ENCODE measurements around the gene CUL7. TPM values are rescaled to one million over a fixed set of nuclear protein-coding genes. Genes with fewer than 3 reads are reported as not detected.

The CUL7 gene
- total and polyA plus RNA-seq, 10 of the 15 experiments (the other 5 are each of a cell fraction or from before 2014, with no cell fraction given) = 0.66 to 18.4 (median 10.9) TPM

GRCh38 chr6:43086022-43086658, 32.5 kb upstream of the CUL7 start (continued):
- TF ChIP-seq RUNX3 (IDR thresholded peaks at IDR 0.05; ENCODE audit: low read length) (peak; percentile 55), TBL1XR1 (IDR thresholded peaks at IDR 0.05; ENCODE audit: low read depth, low read length) (no peak), CEBPB (IDR thresholded peaks at IDR 0.05; ENCODE audit: borderline replicate concordance in 1 of 2, low read depth in 2 of 2, low read length in 2 of 2) (no peak), JUND (IDR thresholded peaks at IDR 0.05; ENCODE audit: low read depth, low read length) (no peak), MEF2A (IDR thresholded peaks at IDR 0.05; ENCODE audit: insufficient read depth, low read depth, low read length) (no peak), CBFB (IDR thresholded peaks at IDR 0.05; ENCODE audit: low read depth) (no peak), BACH1 (IDR thresholded peaks at IDR 0.05; ENCODE audit: borderline replicate concordance) (no peak), CBX3 (IDR thresholded peaks at IDR 0.05; ENCODE audit: borderline replicate concordance, low read depth) (no peak), CREM (IDR thresholded peaks at IDR 0.05; ENCODE audit: low read depth) (no peak), E2F8 (IDR thresholded peaks at IDR 0.05; ENCODE audit: low read depth, partially characterized antibody) (no peak), TAF1 (IDR thresholded peaks at IDR 0.05; ENCODE audit: borderline replicate concordance, low read depth, low read length) (no peak), ATF7 (IDR thresholded peaks at IDR 0.05; ENCODE audit: low read depth) (peak; percentile 49), CREB1 (IDR thresholded peaks at IDR 0.05; ENCODE audit: low read depth) (no peak), RAD51 (IDR thresholded peaks at IDR 0.05) (no peak), YY1 (IDR thresholded peaks at IDR 0.05; ENCODE audit: low read depth, low read length) (0 out of 2 replicates have a peak, but pooled peaks have one; percentile 2), BRCA1 (IDR thresholded peaks at IDR 0.05; ENCODE audit: low read depth, low read length) (no peak), CTCF (IDR thresholded peaks at IDR 0.05 in 2 of 3, conservative IDR thresholded peaks at IDR 0.05 in 1 of 3; ENCODE audit: control insufficient read depth in 2 of 3, extremely low read depth in 1 of 3, insufficient read depth in 1 of 3, low read depth in 3 of 3, low read length in 3 of 3) (no peak)
- TF ChIP-seq, protein P1, sequence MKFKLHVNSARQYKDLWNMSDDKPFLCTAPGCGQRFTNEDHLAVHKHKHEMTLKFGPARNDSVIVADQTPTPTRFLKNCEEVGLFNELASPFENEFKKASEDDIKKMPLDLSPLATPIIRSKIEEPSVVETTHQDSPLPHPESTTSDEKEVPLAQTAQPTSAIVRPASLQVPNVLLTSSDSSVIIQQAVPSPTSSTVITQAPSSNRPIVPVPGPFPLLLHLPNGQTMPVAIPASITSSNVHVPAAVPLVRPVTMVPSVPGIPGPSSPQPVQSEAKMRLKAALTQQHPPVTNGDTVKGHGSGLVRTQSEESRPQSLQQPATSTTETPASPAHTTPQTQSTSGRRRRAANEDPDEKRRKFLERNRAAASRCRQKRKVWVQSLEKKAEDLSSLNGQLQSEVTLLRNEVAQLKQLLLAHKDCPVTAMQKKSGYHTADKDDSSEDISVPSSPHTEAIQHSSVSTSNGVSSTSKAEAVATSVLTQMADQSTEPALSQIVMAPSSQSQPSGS (IDR thresholded peaks at IDR 0.05; ENCODE audit: low read length) = peak; percentile 22; the same call in 1 of the 2 replicates
- TF ChIP-seq, protein P2, sequence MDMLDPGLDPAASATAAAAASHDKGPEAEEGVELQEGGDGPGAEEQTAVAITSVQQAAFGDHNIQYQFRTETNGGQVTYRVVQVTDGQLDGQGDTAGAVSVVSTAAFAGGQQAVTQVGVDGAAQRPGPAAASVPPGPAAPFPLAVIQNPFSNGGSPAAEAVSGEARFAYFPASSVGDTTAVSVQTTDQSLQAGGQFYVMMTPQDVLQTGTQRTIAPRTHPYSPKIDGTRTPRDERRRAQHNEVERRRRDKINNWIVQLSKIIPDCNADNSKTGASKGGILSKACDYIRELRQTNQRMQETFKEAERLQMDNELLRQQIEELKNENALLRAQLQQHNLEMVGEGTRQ (IDR thresholded peaks at IDR 0.05; ENCODE audit: borderline replicate concordance, low read depth, low read length) = no peak
- TF ChIP-seq, protein P3, sequence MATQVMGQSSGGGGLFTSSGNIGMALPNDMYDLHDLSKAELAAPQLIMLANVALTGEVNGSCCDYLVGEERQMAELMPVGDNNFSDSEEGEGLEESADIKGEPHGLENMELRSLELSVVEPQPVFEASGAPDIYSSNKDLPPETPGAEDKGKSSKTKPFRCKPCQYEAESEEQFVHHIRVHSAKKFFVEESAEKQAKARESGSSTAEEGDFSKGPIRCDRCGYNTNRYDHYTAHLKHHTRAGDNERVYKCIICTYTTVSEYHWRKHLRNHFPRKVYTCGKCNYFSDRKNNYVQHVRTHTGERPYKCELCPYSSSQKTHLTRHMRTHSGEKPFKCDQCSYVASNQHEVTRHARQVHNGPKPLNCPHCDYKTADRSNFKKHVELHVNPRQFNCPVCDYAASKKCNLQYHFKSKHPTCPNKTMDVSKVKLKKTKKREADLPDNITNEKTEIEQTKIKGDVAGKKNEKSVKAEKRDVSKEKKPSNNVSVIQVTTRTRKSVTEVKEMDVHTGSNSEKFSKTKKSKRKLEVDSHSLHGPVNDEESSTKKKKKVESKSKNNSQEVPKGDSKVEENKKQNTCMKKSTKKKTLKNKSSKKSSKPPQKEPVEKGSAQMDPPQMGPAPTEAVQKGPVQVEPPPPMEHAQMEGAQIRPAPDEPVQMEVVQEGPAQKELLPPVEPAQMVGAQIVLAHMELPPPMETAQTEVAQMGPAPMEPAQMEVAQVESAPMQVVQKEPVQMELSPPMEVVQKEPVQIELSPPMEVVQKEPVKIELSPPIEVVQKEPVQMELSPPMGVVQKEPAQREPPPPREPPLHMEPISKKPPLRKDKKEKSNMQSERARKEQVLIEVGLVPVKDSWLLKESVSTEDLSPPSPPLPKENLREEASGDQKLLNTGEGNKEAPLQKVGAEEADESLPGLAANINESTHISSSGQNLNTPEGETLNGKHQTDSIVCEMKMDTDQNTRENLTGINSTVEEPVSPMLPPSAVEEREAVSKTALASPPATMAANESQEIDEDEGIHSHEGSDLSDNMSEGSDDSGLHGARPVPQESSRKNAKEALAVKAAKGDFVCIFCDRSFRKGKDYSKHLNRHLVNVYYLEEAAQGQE (IDR thresholded peaks at IDR 0.05; ENCODE audit: low read depth, low read length) = no peak

Data from GM12878 (cell line).